CD4-positive, alpha-beta T cell treated with Interleukin-1 beta for 1 hour (primary cell): ENCODE results near the gene DEDD2.

ENCODE experiments used
- DNase-seq, 2 donors: peaks; one replicate each; pipeline ENCODE4 v3.0.0-alpha.2; 2020 to 2022

DEDD2 gene

DNA sequence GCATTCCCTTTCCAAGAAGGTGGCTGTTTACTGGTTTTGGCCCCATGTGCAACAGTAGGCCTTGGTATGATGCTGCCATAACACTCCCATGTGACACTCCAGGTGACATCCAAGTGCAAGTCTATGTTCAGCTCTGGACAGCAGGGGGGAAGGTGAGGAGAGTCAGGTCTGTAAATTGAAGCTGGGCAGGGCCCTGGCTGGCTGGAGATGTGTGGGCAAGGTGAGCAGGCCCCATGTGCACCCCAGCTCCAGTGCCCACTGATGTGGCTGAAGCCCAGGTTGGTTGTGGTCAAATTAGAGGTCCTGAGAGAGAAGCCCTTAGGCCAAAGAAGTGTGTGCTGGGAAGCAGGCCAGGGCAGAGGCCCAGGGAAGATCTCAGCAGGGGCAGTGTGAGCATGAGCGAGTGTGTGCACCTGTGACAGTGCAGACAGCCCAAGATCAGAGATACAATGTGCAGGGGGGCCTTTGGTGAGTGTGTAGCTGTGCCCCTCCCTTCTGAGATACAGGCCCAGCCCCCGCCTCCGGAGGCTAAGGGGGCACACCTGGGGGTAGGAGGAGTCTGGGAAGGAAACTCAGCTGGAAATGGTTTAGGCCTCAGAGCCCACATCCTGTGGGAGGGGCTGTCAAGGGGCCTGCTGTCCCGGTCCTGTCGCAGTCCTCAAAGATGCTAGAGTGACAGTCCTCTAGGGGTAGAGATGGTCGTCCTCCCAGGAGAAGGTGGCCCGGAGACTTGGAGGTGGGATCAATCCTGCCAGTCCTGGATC, 18.6 kb downstream of the DEDD2 start:
- peak; percentile 79 to 85 for DNase-seq

DNA sequence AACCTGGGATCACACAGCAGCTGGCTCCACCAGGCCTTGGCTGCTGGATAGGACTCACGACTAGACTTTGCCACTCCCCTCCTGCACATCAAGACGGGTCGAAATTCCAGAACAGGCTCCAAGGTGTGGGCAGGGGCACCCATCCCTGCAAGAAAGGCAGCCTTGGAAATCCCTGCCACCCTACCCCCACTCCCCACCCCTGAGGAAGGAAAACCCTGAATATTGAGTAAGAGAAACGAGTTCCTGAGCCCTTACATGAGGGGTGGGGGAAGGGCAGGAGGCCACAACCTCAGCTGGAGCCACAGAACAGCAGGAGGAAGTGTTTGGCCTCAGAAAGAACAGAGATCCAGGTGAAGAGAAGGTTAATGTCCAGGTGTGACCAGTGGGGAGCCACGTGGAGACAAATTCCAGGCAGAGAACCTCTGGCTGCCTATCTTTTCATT, 20.1 kb downstream of the DEDD2 start:
- DNase-seq = peak in 1 of 2 donors; percentile 40

DNA sequence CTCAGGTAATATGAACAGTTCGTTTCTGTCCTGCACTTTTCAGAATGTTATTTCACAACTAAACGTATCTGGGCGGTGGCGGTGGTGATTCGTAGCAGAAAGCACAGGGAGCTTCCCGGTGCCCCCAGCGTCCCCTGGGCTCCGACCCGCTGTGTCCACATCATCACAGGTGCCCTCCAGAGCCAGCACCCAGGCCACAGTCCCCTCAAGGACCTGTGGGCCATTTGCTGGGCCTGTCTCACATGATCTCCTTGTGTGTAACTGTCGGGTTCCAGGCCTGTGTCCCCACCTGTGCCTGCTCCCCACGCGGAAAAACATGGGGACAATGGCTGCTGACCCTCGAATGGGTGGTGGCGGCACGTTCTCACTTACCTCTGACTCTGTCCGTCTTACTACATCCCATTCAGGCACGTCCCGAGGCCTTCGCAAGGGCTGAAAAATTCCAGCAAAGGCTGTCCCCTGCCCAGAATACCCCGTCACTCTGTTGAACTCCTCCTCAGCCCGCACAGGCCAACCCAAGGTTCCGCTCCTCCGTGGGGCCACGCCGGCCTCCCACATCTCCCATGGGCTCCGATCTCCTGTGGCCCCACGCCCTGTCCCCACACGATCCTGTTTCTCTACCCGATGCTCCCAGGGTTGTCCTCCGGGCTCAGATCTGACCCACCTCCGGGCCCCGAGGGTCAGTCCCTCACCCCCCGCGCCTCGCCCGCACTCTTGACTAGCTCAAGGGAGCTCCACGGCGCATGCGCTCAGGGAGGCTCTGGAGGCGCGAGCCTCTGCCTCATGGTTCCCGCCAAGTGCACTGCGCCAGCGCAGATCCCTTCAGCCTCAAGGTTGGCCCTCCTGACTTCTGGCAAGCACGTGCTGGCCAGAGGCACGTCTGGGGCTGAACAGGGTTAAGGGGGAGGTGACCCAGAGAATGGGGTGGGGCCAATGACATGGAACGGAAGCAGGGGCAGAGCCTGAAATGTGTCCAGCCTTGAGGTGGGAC, 21.2 kb downstream of the DEDD2 start:
- DNase-seq = no peak

DNA sequence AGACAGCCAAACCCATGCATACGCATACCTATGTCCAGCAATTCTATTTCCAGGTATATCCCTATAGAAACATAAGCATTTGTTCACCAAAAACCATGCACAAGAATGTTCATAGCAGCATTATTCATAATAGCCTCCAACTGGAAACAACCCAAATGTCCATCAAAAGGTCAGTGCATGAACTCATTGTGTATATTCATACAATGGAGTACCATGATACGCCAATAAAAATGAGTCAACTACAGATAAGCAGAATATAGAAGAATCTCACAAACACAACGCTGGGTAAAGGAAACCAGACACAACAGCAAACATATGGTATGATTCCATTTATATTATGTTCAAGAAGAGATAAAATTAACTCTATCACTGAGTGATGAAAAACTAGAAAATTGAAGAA, 23.8 kb downstream of the DEDD2 start:
- DNase-seq = no peak

DNA sequence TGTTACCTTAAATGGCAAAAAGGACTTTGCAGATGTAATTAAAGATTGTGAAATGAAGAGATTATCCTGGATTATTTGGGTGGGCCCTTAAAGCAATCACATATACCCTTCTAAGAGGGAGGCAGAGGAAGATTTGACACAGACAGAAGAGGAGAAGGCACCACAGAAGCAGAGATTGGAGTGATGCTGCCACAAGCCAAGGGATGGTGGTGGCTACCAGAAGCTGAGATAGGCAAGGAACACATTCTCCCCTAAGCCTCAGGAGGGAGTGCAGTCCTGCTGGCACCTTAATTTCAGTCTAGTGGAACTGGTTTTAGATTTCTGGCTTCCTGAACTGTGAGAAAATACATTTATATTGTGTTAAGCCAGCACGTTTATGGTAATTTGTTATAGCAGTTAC, 24.2 kb downstream of the DEDD2 start:
- DNase-seq = no peak

DNA sequence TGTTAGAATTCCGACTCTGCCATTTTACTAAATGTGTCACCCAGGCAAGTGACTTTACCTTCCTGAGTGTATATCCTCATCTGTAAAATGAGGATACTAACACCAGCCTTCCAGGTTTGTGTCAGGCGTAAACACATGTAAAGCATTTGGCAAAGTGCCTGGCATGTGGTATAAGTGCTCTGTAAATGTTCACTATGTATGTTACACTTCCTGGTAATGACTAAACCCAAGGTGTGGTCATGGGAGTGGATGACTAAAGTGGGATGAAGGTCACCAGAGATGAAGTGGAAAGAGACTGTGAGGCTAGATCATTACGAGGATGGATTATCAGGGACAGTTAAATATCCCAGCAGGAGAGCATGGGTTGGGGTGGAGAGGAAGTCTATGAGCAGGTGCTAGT, 25.6 kb downstream of the DEDD2 start:
- DNase-seq = no peak

DNA sequence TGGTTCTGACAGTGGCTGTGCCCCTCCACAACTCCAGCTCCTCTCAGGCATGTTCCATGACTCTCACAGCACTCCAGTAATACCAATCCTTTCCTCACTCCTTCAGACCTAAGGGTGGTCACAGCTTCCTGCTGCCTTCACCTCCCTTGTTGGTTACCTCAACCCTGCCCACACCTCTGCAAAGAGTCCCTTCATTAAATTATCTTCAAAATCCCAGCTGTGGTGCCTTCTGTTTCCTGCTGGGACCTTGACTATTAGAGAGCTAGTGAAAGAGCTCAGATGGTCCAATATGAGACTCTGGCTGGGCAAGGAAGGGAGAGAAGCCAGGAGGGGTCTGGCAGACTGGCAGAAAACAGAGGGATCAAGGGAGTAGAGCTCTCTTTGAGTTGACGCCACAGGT, 26.1 kb downstream of the DEDD2 start:
- DNase-seq = no peak

DNA sequence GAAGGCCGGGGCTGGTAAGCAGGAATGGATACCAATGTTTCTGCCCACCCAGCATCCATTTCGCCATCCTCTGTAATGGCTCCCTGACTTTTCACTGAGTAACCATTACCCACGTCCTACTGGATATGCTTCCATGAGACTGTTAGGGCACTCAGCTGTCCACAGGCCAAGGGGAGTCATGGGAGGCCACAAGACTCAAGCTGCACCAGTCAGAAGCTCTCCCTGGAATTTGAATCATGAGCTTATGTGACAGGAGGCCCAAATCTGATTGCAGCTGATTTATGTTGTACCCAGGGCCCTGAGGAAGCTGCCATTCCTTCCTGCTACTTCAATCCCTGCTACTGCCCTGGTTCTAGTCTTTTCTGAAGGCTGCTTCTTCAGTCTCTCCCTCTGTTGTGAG, 28.3 kb downstream of the DEDD2 start:
- DNase-seq = no peak

DNA sequence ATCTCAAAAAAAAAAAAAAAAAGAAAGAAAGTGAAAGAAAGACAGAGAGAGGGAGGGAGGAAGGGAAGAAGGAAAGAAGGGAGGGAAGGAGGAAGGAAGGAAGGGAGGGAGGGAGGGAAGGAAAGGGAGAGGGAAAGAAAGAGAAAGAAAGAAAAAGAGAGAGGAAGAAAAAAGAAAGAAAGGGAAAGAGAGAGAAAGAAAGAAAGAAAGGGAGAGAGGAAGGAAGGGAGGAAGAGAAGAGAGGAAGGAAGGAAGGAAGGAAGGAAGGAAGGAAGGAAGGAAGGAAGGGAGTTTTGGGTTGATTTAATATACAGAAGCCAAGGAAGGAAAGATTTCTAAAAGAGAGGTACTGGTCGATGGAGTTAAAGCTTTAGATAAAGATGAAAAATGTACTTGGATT, 28.8 kb downstream of the DEDD2 start:
- DNase-seq = no peak

DNA sequence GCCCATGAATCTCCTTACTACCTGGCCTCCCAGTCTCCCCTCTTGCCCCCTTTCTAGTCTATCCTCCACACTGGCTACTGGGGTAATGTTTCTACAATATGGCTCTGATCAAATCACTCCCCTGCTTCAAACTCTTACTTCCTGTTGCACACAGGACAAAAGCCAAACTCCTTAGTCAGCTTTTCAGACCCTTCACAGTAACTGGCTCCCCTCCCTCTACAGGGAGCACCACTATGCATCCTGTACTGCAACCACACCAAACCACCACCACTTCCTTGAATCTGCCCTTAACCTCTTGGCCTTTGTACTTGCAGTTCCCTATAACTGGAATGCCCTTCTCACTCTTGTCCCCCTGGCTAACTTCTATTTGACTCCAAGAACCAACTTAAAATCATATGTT, 32.2 kb downstream of the DEDD2 start:
- DNase-seq = peak; percentile 47 to 56

DNA sequence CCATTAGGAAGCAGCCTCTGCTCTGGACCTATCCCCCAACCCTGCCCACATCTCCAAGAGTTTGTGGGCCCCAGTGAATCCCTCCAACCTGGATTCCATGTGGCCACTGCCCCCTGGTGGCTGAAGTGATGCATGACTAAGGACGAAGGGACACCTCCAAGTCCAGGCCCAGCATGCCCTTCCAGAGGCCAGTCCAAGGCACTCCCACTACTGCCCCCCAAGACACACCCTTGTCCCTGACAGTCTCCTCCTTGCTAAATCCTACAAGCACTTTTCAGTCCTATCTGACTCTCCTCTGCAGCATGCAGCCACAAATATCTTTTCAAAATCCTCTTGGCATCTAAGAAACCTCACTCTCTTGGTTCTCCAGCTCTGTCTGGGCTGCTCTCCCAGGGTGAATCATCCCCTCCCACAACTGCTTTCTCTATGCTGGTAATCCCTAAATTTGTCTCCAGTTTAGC, 33.0 kb downstream of the DEDD2 start:
- DNase-seq = peak; percentile 60 to 72

DNA sequence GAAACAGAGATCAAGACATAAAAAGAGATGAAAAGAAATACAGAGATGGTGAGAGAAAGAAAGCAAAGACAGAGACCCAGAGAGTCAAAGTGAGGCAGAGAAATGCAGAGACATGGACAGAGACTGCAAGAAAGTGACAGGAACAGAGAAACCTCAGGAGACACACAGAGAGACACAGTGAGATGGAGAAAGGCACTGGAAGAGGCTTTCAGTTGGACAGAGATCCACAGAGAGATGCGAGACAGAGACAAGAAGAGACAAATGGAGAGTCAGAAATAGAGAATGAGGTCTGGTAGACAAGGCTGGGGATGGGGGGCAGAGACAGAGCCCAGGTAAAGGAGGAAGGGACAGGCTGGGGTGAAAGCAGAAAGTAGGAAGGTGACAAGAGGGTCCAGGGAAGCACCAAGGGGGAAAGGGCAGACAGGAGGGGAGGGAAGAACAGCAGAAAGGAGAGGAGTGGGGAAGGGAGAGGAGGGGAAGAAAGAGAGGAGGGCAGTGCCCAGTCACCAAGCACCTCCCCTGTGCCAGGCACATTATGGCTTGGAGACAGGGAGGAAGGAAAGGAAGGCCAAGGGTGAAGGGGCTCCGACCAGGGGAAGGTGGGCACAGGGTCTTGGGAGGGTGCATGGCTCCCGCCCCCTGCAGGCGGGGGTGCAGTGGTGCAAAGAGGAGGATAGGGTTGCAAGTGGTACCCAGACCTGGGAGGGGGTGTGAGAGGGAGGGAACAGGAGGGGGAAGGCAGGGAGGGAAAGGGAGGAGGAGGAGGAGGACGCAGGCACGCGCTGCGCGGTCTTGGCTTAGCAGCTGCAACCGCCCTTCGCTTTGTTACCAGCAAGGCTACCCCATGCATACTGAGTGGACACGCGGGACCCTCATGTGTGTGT, 38.4 kb downstream of the DEDD2 start:
- DNase-seq = no peak

DNA sequence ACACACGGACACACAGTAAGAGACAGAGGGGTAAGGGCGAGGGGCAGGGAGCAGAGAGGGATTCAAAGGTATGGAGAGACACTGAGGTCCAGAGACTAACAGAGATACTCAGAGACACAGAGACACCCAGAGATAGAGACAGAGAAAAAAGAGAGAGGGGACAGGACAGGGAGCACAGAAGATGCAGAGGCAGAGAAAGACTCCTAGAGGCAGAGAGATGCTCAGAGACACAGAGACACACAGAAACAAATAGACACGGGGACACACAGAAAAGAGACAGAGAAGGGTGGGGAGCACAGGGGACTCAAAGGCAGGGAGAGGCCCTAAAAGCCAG, 39.8 kb downstream of the DEDD2 start:
- DNase-seq = no peak

DNA sequence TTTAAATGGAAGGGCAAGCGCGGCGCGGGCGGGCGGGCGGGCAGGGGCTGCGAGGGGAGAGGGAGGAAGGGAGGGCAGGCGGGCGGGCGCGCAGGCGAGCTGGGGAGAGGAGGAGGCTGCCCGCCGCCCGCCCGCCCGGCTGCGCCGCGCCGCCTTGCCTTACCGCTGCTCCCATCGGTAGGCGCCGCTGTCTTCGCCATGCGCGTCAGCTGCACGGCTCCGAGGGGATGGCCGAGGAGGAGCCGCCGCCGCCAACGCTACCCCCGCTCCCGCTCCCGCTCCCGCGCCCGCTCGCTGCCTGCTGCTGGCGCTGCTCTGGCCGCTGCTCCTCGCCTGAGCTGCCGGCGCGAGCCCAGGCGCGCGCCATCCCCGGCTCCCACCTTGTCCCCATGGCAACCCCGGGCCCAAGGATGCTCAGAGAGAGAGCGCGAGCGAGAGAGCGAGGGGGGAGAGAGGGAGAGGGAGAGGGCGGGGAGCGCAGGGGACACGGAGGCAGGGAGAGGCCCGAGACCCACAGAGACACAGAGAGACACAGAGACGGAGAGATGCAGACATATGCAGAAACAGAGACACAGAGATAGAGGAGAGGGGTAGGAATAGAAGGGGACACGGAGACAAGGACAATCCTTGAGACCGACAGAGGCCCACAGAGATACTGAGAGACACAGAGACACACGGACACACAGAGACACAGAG, 40.3 kb downstream of the DEDD2 start:
- DNase-seq = peak; percentile 79

DNA sequence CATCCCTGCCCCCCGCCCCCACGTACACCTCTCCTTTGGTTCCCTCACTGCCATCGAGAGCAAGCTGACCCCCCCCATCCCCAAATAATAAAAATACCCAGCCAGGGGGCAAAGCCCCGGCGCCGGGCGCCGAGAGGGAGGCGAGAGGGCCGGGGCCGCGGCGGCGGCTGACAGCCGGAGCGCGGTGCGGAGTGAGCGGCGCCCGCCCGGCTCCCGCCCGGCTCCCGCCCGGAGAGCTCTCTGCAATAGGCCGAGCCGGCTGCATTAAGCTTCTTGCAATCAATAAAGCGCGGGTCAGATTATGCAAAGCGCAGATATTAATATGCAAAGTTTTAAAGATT, 40.9 kb downstream of the DEDD2 start:
- DNase-seq = no peak

DNA sequence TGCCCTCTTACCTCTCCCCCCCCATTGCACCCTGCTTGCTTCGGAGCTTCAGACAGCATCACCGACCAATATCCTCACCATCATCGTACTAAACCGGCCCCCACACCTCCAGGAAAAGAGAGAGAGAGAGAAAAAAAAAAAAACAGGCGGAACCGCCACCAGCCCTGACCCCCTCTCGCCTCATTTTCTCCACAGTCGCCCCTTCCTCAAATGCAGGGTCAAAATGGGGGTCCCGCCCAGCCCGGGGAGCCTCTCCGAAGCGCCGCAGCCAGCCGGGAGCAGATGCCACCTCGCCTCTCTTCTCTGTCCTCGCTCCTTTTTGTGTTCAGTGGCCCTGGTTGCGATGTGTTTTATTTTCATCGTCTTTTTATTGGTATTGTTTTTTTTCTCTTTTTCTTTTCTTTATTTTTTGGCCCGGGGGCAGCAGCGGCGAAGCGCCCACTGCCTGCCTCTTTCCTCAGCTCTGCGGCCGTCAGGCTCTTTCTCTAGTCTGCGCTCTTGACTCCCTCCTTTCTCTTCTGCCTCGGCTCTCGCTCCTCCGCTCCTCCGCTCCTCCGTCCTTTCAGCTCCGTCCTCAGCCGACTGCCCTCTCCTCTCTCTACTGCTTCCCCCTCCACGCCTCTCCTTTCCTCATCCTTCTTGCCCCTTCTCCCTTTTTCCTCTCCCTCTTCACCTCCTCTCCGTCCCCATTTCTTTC, 41.4 kb downstream of the DEDD2 start:
- DNase-seq = no peak

DNA sequence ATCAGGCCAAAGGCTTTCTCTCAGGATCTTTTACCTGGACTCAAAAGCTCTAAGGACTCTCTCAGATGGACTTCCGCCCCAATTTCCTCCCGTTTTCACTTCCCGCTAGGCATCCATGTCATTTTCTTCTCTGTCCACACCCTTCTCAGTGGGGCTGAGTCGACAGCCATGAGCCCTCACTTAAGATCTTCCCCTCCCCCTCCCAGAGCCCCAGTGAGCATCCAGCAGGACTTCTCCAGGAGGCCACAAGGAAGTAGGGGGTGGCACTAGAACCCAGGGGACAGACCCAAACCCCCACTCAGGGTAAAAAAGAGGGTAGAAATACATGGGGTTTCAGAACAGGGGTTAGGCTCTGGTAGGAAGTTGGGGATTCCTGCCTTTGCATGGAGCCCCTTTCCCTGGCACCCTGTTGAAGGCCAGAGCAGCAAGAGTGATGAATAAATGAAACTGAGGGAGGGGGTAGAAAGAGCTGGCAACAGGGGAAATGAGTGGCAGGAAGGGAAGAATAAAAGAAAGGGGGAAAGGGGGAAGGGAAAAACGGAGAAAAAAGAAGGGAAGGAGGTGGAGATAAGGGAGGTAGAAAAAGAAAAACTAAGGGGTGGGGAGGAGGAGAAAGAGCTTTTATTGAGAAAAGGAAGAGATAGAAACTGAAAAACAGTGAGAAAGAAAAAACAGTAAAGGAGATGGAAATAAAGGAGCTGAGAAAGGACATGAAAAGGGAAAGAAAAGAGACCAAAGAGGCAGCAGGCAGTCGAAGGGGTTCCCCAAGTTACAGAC, 42.3 kb downstream of the DEDD2 start:
- DNase-seq = no peak

DNA sequence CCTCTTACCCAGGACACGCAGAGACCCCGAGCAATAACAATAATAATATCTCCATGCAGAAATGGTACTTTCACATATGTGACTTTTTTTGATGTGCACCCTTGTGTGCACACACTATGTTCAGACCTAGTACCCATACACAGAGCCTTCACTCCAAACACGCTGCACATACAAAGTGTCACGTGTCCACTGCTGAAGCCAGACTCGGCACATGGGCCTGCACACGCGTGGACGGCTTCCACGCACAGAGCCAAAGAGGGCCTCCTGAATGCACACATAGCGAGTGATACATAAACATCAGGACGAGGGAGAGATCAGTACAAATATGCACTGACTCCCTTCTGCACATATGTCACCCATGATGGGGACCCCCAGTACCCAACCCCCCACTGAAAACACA, 43.3 kb downstream of the DEDD2 start:
- DNase-seq = no peak

DNA sequence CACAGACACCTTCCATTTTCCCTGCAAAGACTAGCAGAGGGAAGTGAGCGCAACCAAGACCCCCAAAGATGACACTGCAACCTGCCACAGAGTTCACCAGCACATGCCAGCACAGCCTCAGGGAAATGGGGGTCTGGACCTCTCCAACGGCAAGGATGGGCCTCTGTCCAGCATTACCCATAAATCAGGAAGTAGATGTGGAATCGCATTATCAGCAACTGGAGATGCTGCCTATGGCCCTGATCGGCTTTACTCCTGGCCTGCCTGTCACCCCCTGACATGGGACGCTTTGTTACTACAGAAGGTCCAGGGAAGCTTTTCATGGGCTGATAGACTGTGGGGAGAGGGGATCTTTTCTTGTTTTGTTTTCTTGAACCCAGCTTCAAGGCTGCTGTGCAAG, 43.8 kb downstream of the DEDD2 start:
- DNase-seq = no peak

DNA sequence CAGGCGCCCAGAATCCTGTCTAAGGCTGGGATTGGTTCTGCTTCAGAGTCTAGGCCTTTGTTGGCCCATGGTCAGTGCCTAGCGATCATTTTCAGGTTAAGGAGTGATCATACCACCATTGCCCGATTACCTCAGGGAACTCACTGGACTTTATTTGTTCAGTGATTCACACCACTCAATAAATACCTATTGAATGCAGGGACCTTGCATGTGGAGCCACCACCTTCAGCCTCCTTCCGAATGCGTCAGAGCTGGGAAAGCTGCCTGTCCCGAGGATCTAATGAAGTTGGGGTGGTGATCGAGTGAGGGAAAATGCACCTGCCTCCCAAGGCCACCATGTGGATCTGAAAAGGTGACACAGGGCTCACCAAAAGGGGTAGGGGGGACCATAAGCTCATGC, 45.2 kb downstream of the DEDD2 start:
- no peak for DNase-seq

DNA sequence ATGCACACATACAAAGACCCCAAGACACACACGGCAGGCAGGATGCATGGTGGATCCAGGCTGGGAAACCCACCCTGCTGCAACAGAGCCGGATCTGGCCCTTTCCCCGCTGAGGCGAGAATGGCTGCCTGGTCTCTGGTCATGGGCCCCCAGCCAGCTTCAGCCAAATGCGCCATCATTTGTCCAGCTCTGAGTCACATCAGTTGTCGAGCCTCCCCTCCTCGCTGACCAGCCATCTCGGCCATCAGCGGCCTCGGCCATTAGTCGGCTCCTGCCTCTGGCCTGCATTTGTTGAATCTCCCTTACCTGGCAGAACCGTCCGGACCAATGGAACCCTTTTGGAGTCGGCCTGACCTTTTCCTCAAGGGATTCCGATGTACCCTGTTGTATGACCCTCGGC, 46.8 kb downstream of the DEDD2 start:
- DNase-seq = no peak
